GM12892 (cell line): Measurements from ENCODE around the gene RHBDL1.

Experiments used
- DNase-seq: peaks from one replicate; pipeline ENCODE4 v3.0.0; 2011; ENCODE audit not compliant: insufficient read length
- FAIRE-seq: peaks from 2 replicates; lab custom pipeline; 2011; peaks lifted over from hg19 to GRCh38; lab: Jason Lieb, UNC
- POLR2A ChIP-seq: IDR thresholded peaks from 2 replicates; pipeline ENCODE4 v1.6.1; 2011; ENCODE audit warnings: low read depth, low read length, control low read depth
- POLR2AphosphoS5 ChIP-seq: IDR thresholded peaks from 2 replicates; pipeline ENCODE4 v1.6.1; 2011; ENCODE audit warnings: low read depth, low read length, control low read depth
- TAF1 ChIP-seq: IDR thresholded peaks from 2 replicates; pipeline ENCODE4 v1.6.1; 2011; ENCODE audit warnings: low read depth, mild to moderate bottlenecking, control low read depth, low read length, borderline replicate concordance

RHBDL1 gene

GRCh38 chr16:672371-672770 is 3.1 kb upstream of the RHBDL1 start:
- no peak for DNase-seq
- TF ChIP-seq POLR2A (no peak), POLR2AphosphoS5 (no peak), TAF1 (no peak)
- no peak for FAIRE-seq

GRCh38 chr16:672851-673250 is 2.6 kb upstream of the RHBDL1 start:
- FAIRE-seq (no peak), DNase-seq (no peak)
- TF ChIP-seq POLR2A (no peak), TAF1 (no peak), POLR2AphosphoS5 (no peak)

GRCh38 chr16:673399-673991 is 2.0 kb upstream of the RHBDL1 start:
- FAIRE-seq: no peak
- TF ChIP-seq TAF1 (no peak), POLR2AphosphoS5 (no peak), POLR2A (no peak)
- no peak for DNase-seq

GRCh38 chr16:674214-674881 is 1.1 kb upstream of the RHBDL1 start:
- DNase-seq (no peak), FAIRE-seq (no peak)
- TF ChIP-seq TAF1 (no peak), POLR2A (no peak), POLR2AphosphoS5 (0 out of 2 replicates have a peak, but pooled peaks have one; percentile 9)

GRCh38 chr16:675884-676564 is 553 bp downstream of the RHBDL1 start:
- TF ChIP-seq TAF1 (no peak), POLR2A (no peak), POLR2AphosphoS5 (no peak)
- DNase-seq (no peak), FAIRE-seq (no peak)

GRCh38 chr16:676565-676902 is 1.1 kb downstream of the RHBDL1 start:
- no peak for FAIRE-seq

GRCh38 chr16:676913-677312 is 1.4 kb downstream of the RHBDL1 start:
- FAIRE-seq (no peak), DNase-seq (no peak)
- no peak for TF ChIP-seq POLR2A
- TF ChIP-seq POLR2AphosphoS5: no peak
- TF ChIP-seq TAF1: no peak

More at GRCh38 chr16:676565-676902, 1.1 kb downstream of the RHBDL1 start:
- no peak for DNase-seq
- TF ChIP-seq POLR2AphosphoS5 (no peak), POLR2A (no peak), TAF1 (no peak)

- no peak for FAIRE-seq
- TF ChIP-seq POLR2A (no peak), POLR2AphosphoS5 (no peak), TAF1 (no peak)
Observed at GRCh38 chr16:677316-678190, 2.1 kb downstream of the RHBDL1 start.

GRCh38 chr16:678209-678857 is 2.9 kb downstream of the RHBDL1 start:
- TF ChIP-seq POLR2A: no peak
- TF ChIP-seq POLR2AphosphoS5: no peak
- TF ChIP-seq TAF1: no peak
- FAIRE-seq (no peak), DNase-seq (no peak)

More at GRCh38 chr16:677316-678190, 2.1 kb downstream of the RHBDL1 start:
- DNase-seq: no peak
